Keratinocyte (primary cell): ENCODE data around the gene MAP4K1.

Experiments used
- EZH2 ChIP-seq: IDR thresholded peaks from one replicate; pipeline ENCODE4 v1.6.1; 2012; ENCODE audit warnings: inconsistent platforms, mild to moderate bottlenecking, low read length, moderate library complexity
- TF ChIP-seq, protein P1 (sequence below), 3 experiments: IDR thresholded peaks in 1 of 3; conservative IDR thresholded peaks in 1 of 3; optimal IDR thresholded peaks in 1 of 3; 2 replicates in 2 of 3; 3 replicates in 1 of 3; pipeline versions ENCODE3 to v1.5.1; 2011; ENCODE audit warnings: low read length in 3 of 3, mild to moderate bottlenecking in 3 of 3, moderate library complexity in 2 of 3, control low read depth in 1 of 3, inconsistent platforms in 1 of 3; ENCODE audit not compliant: insufficient read depth in 2 of 3; ENCODE audit errors: extremely low read depth in 1 of 3

DNA sequence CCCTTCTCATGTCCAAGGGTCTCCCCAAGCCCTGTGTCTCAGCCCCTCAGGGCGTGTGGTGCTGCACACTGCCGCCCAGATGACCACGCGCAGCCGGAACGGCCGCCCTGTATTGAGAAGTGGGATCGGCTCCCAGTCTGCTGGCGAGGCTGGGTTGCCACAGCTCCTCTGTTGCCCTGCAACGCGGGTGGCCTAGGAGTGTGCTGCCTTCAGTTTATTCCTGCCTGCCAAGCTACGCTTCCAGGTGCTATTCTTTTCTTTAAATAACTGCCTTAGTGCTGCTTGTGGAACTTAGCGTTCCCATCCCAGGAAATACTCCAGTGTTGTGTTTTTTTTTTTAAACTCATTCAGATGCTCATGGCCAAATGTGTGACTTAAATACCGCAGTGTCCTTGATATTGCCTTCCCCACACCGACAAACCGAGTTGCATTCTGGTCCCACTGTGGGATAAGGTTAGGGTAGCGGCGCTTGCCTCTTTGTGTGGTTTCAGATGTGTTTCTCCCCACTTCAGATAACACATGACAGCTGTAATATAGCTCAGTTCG lies 46.3 kb upstream of the MAP4K1 start:
- TF ChIP-seq, protein P1, sequence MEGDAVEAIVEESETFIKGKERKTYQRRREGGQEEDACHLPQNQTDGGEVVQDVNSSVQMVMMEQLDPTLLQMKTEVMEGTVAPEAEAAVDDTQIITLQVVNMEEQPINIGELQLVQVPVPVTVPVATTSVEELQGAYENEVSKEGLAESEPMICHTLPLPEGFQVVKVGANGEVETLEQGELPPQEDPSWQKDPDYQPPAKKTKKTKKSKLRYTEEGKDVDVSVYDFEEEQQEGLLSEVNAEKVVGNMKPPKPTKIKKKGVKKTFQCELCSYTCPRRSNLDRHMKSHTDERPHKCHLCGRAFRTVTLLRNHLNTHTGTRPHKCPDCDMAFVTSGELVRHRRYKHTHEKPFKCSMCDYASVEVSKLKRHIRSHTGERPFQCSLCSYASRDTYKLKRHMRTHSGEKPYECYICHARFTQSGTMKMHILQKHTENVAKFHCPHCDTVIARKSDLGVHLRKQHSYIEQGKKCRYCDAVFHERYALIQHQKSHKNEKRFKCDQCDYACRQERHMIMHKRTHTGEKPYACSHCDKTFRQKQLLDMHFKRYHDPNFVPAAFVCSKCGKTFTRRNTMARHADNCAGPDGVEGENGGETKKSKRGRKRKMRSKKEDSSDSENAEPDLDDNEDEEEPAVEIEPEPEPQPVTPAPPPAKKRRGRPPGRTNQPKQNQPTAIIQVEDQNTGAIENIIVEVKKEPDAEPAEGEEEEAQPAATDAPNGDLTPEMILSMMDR (optimal IDR thresholded peaks at IDR 0.05 in 1 of 3, IDR thresholded peaks at IDR 0.05 in 1 of 3, conservative IDR thresholded peaks at IDR 0.05 in 1 of 3; ENCODE audit: extremely low read depth in 1 of 3, insufficient read depth in 2 of 3, low read length in 3 of 3) = no peak
- no peak for TF ChIP-seq EZH2
